ENCODE data around the gene ACTL6B.

The ACTL6B gene

DNA sequence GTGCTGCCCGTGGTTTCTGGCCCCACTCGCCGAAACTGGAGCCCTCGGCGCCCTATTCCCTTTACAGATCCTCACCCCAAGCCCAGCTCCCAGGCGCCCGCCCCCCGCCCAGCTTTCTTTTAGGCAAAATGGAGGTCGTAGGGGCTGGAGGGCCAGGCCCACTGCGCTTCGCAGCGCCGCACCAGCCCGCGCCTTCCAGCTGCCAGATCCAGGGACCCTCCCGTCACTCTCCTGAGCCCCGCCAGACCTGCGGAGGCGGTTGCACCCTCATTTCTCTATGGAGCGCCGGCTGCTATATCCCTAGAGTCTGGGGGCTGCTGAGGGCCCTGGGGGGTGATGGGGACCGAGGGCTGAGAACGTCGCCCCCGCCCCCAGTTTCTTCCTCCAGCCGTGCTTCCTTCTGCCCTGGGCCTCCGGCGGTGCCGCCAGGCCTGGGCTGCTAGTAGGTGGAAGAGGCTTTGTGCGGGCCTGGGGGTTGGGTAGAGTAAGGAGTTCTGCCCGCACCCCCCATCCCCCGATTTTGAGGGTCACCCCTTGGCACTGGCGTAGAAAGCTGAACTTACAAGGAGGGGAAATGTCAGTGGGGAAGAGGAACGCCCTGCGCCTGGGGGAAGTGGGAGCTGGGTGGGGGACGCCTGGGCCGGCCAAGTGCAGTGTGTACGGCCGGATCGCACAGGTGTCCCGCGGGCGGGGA lies 18.3 kb upstream of the ACTL6B start:
- H3K4me1 ChIP-seq (ENCODE audit: control insufficient read depth, low read depth, low read length), result no peaks in the 10 kb centered on the region
- no peak overlapping the region for H2BK15ac ChIP-seq (replicated peaks; ENCODE audit: low read depth)
- WGBS (ENCODE audit: extremely low coverage, insufficient coverage, low lambda C conversion rate), result no CpG with 5 or more reads among the region's 43 CpGs
- peak overlapping the region; percentile 90 for H3K9ac ChIP-seq (ENCODE audit: low read length)
- H3K56ac ChIP-seq (ENCODE audit: low read length), result peak overlapping the region; percentile 94
- peak overlapping the region; percentile 97 for H3K4me2 ChIP-seq (ENCODE audit: low read length)
- H4K5ac ChIP-seq (ENCODE audit: low read length), result no peak overlapping the region
- peaks cover 4% of the 10 kb centered on the region for H3K79me2 ChIP-seq (ENCODE audit: control insufficient read depth, insufficient read depth, low read length)
- H3K18ac ChIP-seq (ENCODE audit: low read length), result peak overlapping the region; percentile 95
- no peaks in the 10 kb centered on the region for H3K27me3 ChIP-seq (ENCODE audit: insufficient read depth, low read length, poor library complexity)
- H2AK5ac ChIP-seq (ENCODE audit: low read length), result no peak overlapping the region
- H3K27ac ChIP-seq (ENCODE audit: low read depth, low read length), result no peak overlapping the region
- peaks cover 5% of the 10 kb centered on the region for H3K79me1 ChIP-seq (ENCODE audit: low read length)
- peak overlapping the region; percentile 45 for H3K23ac ChIP-seq (ENCODE audit: low read length)
- H3K36me3 ChIP-seq (ENCODE audit: control insufficient read depth, insufficient read depth, low read length), result peaks cover 4% of the 10 kb centered on the region
- H2BK120ac ChIP-seq (ENCODE audit: low read depth, low read length), result peak overlapping the region; percentile 85
- DNase-seq, result peak; percentile 49
- no peak overlapping the region for H2BK5ac ChIP-seq (ENCODE audit: low read length)
- no peak overlapping the region for H4K8ac ChIP-seq (ENCODE audit: low read depth, low read length)
- H3K4me3 ChIP-seq (ENCODE audit: low read length), result peak overlapping the region; percentile 74
- peak overlapping the region; percentile 95 for H3K4ac ChIP-seq (ENCODE audit: low read depth, low read length)

DNA sequence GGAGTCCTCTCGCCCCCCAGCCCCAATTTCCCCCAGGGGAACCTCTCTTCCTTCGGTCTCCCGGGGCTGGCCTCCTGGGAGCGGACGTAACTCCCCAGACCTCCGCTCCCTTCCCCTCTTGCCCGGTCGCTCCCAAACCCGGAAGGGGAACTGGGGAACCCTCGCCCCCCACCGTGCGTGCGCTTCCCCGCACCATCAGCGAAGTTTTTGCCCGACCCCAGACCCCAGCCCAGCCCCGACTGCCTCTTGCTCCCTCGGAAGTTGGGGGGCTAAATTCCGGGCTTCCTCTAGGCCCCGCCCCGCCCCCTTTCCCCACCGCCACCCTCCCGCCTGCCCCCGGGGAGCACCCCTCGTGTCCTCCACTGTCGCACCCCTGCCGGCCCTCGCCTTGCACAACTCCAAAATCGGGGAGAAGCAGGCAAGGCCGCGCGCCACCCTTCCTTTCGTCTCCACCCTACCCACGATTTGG lies 17.7 kb upstream of the ACTL6B start:
- no peaks in the 10 kb centered on the region for H3K4me1 ChIP-seq (ENCODE audit: control insufficient read depth, low read depth, low read length)
- peak overlapping the region; percentile 85 for H2BK120ac ChIP-seq (ENCODE audit: low read depth, low read length)
- peak overlapping the region; percentile 74 for H3K4me3 ChIP-seq (ENCODE audit: low read length)
- H3K23ac ChIP-seq (ENCODE audit: low read length), result no peak overlapping the region
- H3K18ac ChIP-seq (ENCODE audit: low read length), result peak overlapping the region; percentile 95
- H3K79me1 ChIP-seq (ENCODE audit: low read length), result peaks cover 5% of the 10 kb centered on the region
- H2AK5ac ChIP-seq (ENCODE audit: low read length), result no peak overlapping the region
- H3K4me2 ChIP-seq (ENCODE audit: low read length), result peak overlapping the region; percentile 97
- DNase-seq, result no peak
- H2BK5ac ChIP-seq (ENCODE audit: low read length), result no peak overlapping the region
- H3K27me3 ChIP-seq (ENCODE audit: insufficient read depth, low read length, poor library complexity), result no peaks in the 10 kb centered on the region
- WGBS (ENCODE audit: extremely low coverage, insufficient coverage, low lambda C conversion rate), result no CpG with 5 or more reads among the region's 34 CpGs
- peak overlapping the region; percentile 96 for H4K8ac ChIP-seq (ENCODE audit: low read depth, low read length)
- peak overlapping the region; percentile 90 for H3K9ac ChIP-seq (ENCODE audit: low read length)
- H3K4ac ChIP-seq (ENCODE audit: low read depth, low read length), result peak overlapping the region; percentile 95
- no peak overlapping the region for H4K5ac ChIP-seq (ENCODE audit: low read length)
- peaks cover 3% of the 10 kb centered on the region for H3K36me3 ChIP-seq (ENCODE audit: control insufficient read depth, insufficient read depth, low read length)
- no peak overlapping the region for H2BK15ac ChIP-seq (replicated peaks; ENCODE audit: low read depth)
- peaks cover 4% of the 10 kb centered on the region for H3K79me2 ChIP-seq (ENCODE audit: control insufficient read depth, insufficient read depth, low read length)
- H3K56ac ChIP-seq (ENCODE audit: low read length), result peak overlapping the region; percentile 94
- H3K27ac ChIP-seq (ENCODE audit: low read depth, low read length), result peak overlapping the region; percentile 16

DNA sequence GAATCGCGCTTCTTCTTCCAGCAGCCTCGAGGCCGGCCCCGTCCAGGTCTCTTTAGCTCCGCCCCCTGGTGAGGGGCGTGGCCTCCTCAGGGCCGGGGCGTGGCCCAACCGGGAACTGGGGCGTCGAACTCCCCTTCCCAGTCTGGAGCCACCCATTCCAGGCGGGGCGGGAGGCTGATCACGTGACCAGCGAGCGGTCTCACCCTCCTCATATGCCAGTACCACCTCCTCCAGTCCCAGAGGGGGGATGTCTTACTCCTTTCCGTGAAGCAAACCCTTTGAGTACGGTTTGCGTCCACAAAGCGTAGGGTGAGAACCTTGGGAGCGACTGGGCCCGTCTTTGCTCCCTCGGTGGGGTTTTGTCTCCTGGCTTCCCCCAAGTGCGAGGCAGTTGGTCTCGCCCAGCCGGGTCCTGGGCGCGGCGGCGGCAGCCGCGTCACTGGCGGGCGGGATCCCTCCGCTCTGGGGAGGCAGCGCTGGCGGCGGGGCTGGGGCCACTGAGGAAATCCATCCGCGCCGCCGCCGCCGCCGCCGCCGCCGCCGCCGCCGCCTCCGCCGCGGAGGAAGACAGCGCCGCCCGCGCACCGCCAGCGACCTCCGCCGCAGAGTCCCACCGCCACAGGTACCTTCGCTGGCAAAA lies 17.2 kb upstream of the ACTL6B start, which contains the start of gene GNB2:
Gene GNB2 (plus strand): TSS at position 439 of the 640 bp plus-strand sequence. CDS start 2,526 bp downstream, outside the sequence.
- Histone ChIP-seq H3K9ac (ENCODE audit: low read length) (peak within 1 kb of the TSS; percentile 90), H3K79me1 (ENCODE audit: low read length) (peaks cover 5% of the 10 kb centered on the region), H2BK120ac (ENCODE audit: low read depth, low read length) (peak within 1 kb of the TSS; percentile 85), H3K36me3 (ENCODE audit: control insufficient read depth, insufficient read depth, low read length) (peaks cover 1% of the 10 kb centered on the region), H2BK15ac (replicated peaks; ENCODE audit: low read depth) (no peak within 1 kb of the TSS), H3K4me1 (ENCODE audit: control insufficient read depth, low read depth, low read length) (no peaks in the 10 kb centered on the region), H3K4me3 (ENCODE audit: low read length) (peak within 1 kb of the TSS; percentile 74), H4K8ac (ENCODE audit: low read depth, low read length) (peak within 1 kb of the TSS; percentile 96), H3K79me2 (ENCODE audit: control insufficient read depth, insufficient read depth, low read length) (peaks cover 4% of the 10 kb centered on the region), H3K4me2 (ENCODE audit: low read length) (peak within 1 kb of the TSS; percentile 97), H3K56ac (ENCODE audit: low read length) (peak within 1 kb of the TSS; percentile 94), H3K27ac (ENCODE audit: low read depth, low read length) (peak within 1 kb of the TSS; percentile 78), H2BK5ac (ENCODE audit: low read length) (peak within 1 kb of the TSS; percentile 73), H3K23ac (ENCODE audit: low read length) (peak within 1 kb of the TSS; percentile 45), H2AK5ac (ENCODE audit: low read length) (no peak within 1 kb of the TSS), H4K5ac (ENCODE audit: low read length) (no peak within 1 kb of the TSS), H3K4ac (ENCODE audit: low read depth, low read length) (peak within 1 kb of the TSS; percentile 95), H3K18ac (ENCODE audit: low read length) (peak within 1 kb of the TSS; percentile 95), H3K27me3 (ENCODE audit: insufficient read depth, low read length, poor library complexity) (no peaks in the 10 kb centered on the region)
- WGBS (ENCODE audit: extremely low coverage, insufficient coverage, low lambda C conversion rate), result no CpG with 5 or more reads among the region's 65 CpGs
- DNase-seq, result peak; percentile 99

DNA sequence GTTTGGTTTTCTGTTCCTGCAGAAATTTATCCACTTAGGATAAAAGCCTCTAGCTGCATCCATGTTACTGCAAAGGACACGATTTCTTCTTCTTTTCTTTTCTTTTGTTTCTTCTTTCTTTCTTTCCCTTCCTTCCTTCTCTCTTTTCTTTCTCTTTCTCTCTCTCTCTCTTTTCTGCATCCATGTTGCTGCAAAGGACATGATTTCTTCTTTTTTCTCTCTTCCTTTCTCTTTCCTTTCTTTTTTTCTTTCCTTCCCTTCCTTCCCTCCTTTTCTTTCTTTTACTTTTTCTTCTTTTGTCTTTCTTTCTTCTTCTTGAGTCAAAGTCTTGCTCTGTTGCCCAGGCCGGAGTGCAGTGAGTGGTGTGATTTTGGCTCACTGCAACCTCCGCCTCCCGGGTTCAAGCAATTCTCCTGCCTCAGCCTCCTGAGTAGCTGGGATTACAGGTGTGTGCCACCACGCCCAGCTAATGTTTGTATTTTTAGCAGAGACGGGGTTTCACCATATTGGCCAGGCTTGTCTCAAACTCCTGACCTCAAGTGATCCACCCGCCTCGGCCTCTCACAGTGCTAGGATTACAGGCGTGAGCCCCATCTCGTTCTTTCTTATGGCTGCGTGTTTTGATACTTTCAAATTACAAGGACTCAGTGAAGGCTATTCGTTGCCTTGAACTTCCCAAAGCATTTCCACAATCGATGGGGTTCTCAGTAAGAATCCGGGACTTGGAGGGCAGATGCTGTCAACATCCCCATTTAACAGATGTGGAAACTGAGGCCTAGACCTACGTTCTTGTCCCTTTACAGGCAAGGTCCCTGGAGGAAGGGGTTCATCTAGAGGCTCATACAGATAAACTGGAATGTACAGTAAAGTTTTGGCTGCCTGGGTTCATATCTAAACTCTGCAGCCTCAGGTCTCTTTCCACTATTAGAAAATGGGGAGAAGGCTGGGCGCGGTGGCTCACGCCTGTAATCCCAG lies 15.4 kb upstream of the ACTL6B start:
- Histone ChIP-seq H2BK120ac (ENCODE audit: low read depth, low read length) (no peak overlapping the region), H3K9ac (ENCODE audit: low read length) (no peak overlapping the region), H3K79me2 (ENCODE audit: control insufficient read depth, insufficient read depth, low read length) (peaks cover 4% of the 10 kb centered on the region), H2BK5ac (ENCODE audit: low read length) (no peak overlapping the region), H2AK5ac (ENCODE audit: low read length) (no peak overlapping the region), H3K56ac (ENCODE audit: low read length) (no peak overlapping the region), H4K8ac (ENCODE audit: low read depth, low read length) (no peak overlapping the region), H3K4ac (ENCODE audit: low read depth, low read length) (no peak overlapping the region), H4K5ac (ENCODE audit: low read length) (no peak overlapping the region), H3K23ac (ENCODE audit: low read length) (no peak overlapping the region), H3K18ac (ENCODE audit: low read length) (no peak overlapping the region), H3K27ac (ENCODE audit: low read depth, low read length) (no peak overlapping the region), H2BK15ac (replicated peaks; ENCODE audit: low read depth) (no peak overlapping the region), H3K36me3 (ENCODE audit: control insufficient read depth, insufficient read depth, low read length) (no peaks in the 10 kb centered on the region), H3K27me3 (ENCODE audit: insufficient read depth, low read length, poor library complexity) (no peaks in the 10 kb centered on the region), H3K4me3 (ENCODE audit: low read length) (no peak overlapping the region), H3K4me1 (ENCODE audit: control insufficient read depth, low read depth, low read length) (no peaks in the 10 kb centered on the region), H3K4me2 (ENCODE audit: low read length) (no peak overlapping the region), H3K79me1 (ENCODE audit: low read length) (peaks cover 2% of the 10 kb centered on the region)
- no CpG with 5 or more reads among the region's 18 CpGs for WGBS (ENCODE audit: extremely low coverage, insufficient coverage, low lambda C conversion rate)
- no peak for DNase-seq

DNA sequence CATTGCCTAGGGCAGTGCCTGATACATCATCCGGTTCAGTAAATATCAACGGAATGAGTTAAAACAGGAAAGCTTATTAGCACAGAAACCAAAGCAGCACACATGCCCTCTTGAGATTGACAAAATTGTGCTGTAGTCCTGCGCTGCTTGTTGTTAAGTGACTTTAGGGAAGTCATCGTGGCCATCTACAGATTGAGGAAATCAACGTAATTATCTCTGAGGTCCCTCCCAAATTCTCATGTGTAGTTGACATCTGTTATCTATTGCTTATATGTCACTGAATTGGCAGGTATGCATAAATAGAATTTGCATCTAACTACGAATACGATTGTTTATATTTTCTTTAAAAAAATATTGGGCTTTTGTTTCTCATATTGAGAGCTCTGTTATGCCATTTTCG lies 13.8 kb upstream of the ACTL6B start:
- no peak overlapping the region for H3K23ac ChIP-seq (ENCODE audit: low read length)
- no CpG with 5 or more reads among the region's 8 CpGs for WGBS (ENCODE audit: extremely low coverage, insufficient coverage, low lambda C conversion rate)

More for the DNA sequence above, 13.8 kb upstream of the ACTL6B start:
- Histone ChIP-seq H3K56ac (ENCODE audit: low read length) (no peak overlapping the region), H2BK120ac (ENCODE audit: low read depth, low read length) (no peak overlapping the region), H3K4me3 (ENCODE audit: low read length) (no peak overlapping the region), H3K4me2 (ENCODE audit: low read length) (no peak overlapping the region), H3K79me1 (ENCODE audit: low read length) (peaks cover 2% of the 10 kb centered on the region), H3K36me3 (ENCODE audit: control insufficient read depth, insufficient read depth, low read length) (no peaks in the 10 kb centered on the region), H2AK5ac (ENCODE audit: low read length) (no peak overlapping the region), H3K4me1 (ENCODE audit: control insufficient read depth, low read depth, low read length) (no peaks in the 10 kb centered on the region), H3K18ac (ENCODE audit: low read length) (no peak overlapping the region), H3K9ac (ENCODE audit: low read length) (no peak overlapping the region), H2BK15ac (replicated peaks; ENCODE audit: low read depth) (no peak overlapping the region), H3K27me3 (ENCODE audit: insufficient read depth, low read length, poor library complexity) (no peaks in the 10 kb centered on the region), H3K27ac (ENCODE audit: low read depth, low read length) (no peak overlapping the region), H4K8ac (ENCODE audit: low read depth, low read length) (no peak overlapping the region), H3K79me2 (ENCODE audit: control insufficient read depth, insufficient read depth, low read length) (peaks cover 4% of the 10 kb centered on the region), H3K4ac (ENCODE audit: low read depth, low read length) (no peak overlapping the region), H4K5ac (ENCODE audit: low read length) (no peak overlapping the region), H2BK5ac (ENCODE audit: low read length) (no peak overlapping the region)
- no peak for DNase-seq

All from mesendoderm (in vitro differentiated cells).